NCI-H82 treated with DMSO at 0.1 percent for 48 hours (cell line): ENCODE measurements around the gene MKI67.

Experiments
- DNase-seq: peaks from one replicate; lab custom pipeline; 2025; ENCODE audit not compliant: unreplicated experiment; lab: John Stamatoyannopoulos, UW

MKI67 gene

GRCh38 chr10:128086003-128086863, 40.0 kb downstream of the MKI67 start:
- DNase-seq, result no peak

GRCh38 chr10:128084991-128085390, 41.2 kb downstream of the MKI67 start:
- no peak for DNase-seq

GRCh38 chr10:128084364-128084763, 41.9 kb downstream of the MKI67 start:
- DNase-seq, result no peak

GRCh38 chr10:128083191-128083895, 42.9 kb downstream of the MKI67 start:
- DNase-seq, result no peak

- DNase-seq, result no peak
Measured at GRCh38 chr10:128081720-128082119, 44.5 kb downstream of the MKI67 start.

- no peak for DNase-seq
Measured at GRCh38 chr10:128081222-128081621, 45.0 kb downstream of the MKI67 start.

GRCh38 chr10:128080641-128081040, 45.6 kb downstream of the MKI67 start:
- no peak for DNase-seq

GRCh38 chr10:128080231-128080630, 46.0 kb downstream of the MKI67 start:
- no peak for DNase-seq

- DNase-seq, result peak; percentile 1
Measured at GRCh38 chr10:128078136-128078969, 47.9 kb downstream of the MKI67 start.

- DNase-seq, result no peak
Measured at GRCh38 chr10:128077155-128077875, 48.9 kb downstream of the MKI67 start.

- DNase-seq, result no peak
Measured at GRCh38 chr10:128074589-128074988, 51.6 kb downstream of the MKI67 start.

- no peak for DNase-seq
Measured at GRCh38 chr10:128073890-128074289, 52.3 kb downstream of the MKI67 start.

GRCh38 chr10:128072941-128073645, 53.1 kb downstream of the MKI67 start:
- DNase-seq, result no peak

- no peak for DNase-seq
Measured at GRCh38 chr10:128072046-128072445, 54.2 kb downstream of the MKI67 start.

GRCh38 chr10:128071417-128071782, 54.8 kb downstream of the MKI67 start:
- no peak for DNase-seq

GRCh38 chr10:128070721-128071416, 55.4 kb downstream of the MKI67 start:
- DNase-seq, result no peak

GRCh38 chr10:128070161-128070560, 56.1 kb downstream of the MKI67 start:
- DNase-seq, result no peak

- DNase-seq, result peak; percentile 76
Measured at GRCh38 chr10:128069351-128070051, 56.7 kb downstream of the MKI67 start.
